Psoas muscle (tissue), 8 donors: ENCODE measurements around the gene P2RY13. TPM values are rescaled to one million over a fixed set of nuclear protein-coding genes. Genes with fewer than 3 reads are reported as not detected.
A peak's percentile ranks its signal among the peaks of the same experiment; 100 is the strongest.

Experiments used
- ATAC-seq, 4 donors: fragments of 200-7000 bp; cut with Tn5 transposase; one replicate each; pipeline ENCODE4 v1.9.1; 2020; ENCODE audit warnings: moderate library complexity in 3 of 4, mild to moderate bottlenecking in 2 of 4
- DNase-seq, 2 donors: peaks; one replicate each; pipeline ENCODE4 v3.0.0-alpha.2; 2020
- H3K27ac ChIP-seq: fragments of 200-600 bp; one replicate; pipeline ENCODE4 v1.8.0; 2022
- H3K27me3 ChIP-seq, 3 donors: fragments of 200-600 bp in 1 of 3; one replicate each; pipeline versions ENCODE4 v1.6.1 to v1.8.0; 2013 to 2022; ENCODE audit warnings: low read length in 2 of 3, mild to moderate bottlenecking in 2 of 3, moderate library complexity in 1 of 3; ENCODE audit not compliant: insufficient read depth in 3 of 3
- H3K36me3 ChIP-seq, 2 donors: fragments of 200-600 bp in 1 of 2; one replicate each; pipeline versions ENCODE4 v1.6.1 to v1.8.0; 2013 to 2022; ENCODE audit warnings: low read depth in 1 of 2, mild to moderate bottlenecking in 1 of 2, moderate library complexity in 1 of 2; ENCODE audit not compliant: insufficient read depth in 1 of 2
- H3K4me1 ChIP-seq: fragments of 200-600 bp; one replicate; pipeline ENCODE4 v1.8.0; 2022
- H3K4me3 ChIP-seq: fragments of 200-600 bp; one replicate; pipeline ENCODE4 v1.8.0; 2022; ENCODE audit warnings: mild to moderate bottlenecking
- H3K9me3 ChIP-seq: fragments of 200-600 bp; one replicate; pipeline ENCODE4 v1.8.0; 2022
- WGBS, 3 donors: extraction: QIAGEN DNeasy Blood & Tissue Kit; methylation state at CpG; one replicate each; pipeline versions ENCODE4 v1.1.6 to v1.1.7; 2013; 5-methylcytosine and 5-hydroxymethylcytosine counted together
- intact Hi-C, 2 donors: fragments of 100-400 bp; cut with DNase I; formaldehyde crosslinking; loops; one replicate each; pipeline versions ENCODE4 v1.11.0 to v1.14.2; 2022
- polyA plus RNA-seq, 3 donors: library from polyadenylated mRNA; stranded (reverse); fragments of 200-250 nt; gene quantifications; one replicate each; pipeline ENCODE4 v1.2.3, GENCODE V29; 2013
- total RNA-seq, 4 donors: library from RNA; stranded (reverse); fragmentation: NEBNext Ultra II Directional in 2 of 4; extraction: Animal tissue kit (Norgen Biotek cat#: 25700) in 2 of 4; gene quantifications; one replicate each; pipeline versions ENCODE4 v1.2.1 to v1.2.4, GENCODE V29; 2021 to 2023
- TF ChIP-seq, protein P1 (sequence below): fragments of 200-600 bp; IDR thresholded peaks from one replicate; pipeline ENCODE4 v1.8.0; 2022; ENCODE audit warnings: antibody characterized with exemption
- donor health status: healthy with polysubstance abuse.
- donor health status: DM: no; HTN: no; CAD: no; lungs with moderate emphysema.
- donor health status: Bipolar disorder and iron deficiency.
- donor health status: healthy.
- donor health status: DM: yes; HTN: yes; CAD: no.
- donor health status: DM: no; HTN: no; CAD: no.
- donor health status: DM: no; HTN: no; CAD: no.
- donor health status: DM: yes; HTN: yes; CAD: no.

P2RY13 gene
- total and polyA plus RNA-seq, 7 donors: 0.03 to 0.88 (median 0.28) TPM

DNA sequence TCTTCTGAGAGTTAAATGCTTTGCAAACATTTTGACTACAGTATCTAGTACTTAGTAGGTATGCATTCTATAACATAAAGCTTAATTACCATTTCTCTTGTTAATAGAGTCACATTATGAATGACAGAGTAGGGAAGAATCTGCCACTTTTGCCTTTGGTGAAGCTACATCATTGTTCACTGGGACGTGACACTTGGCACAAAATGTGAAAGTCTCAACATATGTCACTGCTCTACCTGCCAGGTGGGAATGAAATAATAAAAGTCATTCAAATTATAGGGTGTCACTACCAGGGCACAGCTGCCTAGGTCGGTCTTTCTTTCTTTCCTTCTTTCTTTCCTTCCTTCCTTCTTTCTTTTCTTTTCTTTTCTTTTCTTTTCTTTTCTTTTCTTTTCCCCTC is 30.3 kb downstream of the P2RY13 start:
- WGBS, 3 donors: 69 to 85% (median 77%) methylated on average over 2 of the region's 2 CpGs
- H3K9me3 ChIP-seq: no peaks in the 10 kb centered on the region

DNA sequence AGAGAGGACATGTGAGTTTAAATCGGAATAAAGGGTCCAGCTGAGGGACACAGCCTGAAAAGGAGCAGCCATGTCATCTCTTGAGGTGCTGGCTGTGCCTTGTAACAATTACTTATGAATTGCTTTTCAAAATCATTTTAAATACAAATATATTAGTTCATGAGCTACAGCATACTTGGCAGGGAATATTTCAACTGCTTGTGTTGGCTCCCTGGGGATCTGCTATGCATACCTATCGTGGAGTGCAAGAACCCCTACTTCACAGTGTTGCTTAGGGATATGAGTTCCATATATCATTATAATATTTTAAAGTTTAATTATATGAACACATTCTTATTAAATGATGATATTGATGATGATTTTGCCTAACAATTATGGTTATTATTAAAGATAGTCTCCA is 31.9 kb downstream of the P2RY13 start:
- TF ChIP-seq, protein P1, sequence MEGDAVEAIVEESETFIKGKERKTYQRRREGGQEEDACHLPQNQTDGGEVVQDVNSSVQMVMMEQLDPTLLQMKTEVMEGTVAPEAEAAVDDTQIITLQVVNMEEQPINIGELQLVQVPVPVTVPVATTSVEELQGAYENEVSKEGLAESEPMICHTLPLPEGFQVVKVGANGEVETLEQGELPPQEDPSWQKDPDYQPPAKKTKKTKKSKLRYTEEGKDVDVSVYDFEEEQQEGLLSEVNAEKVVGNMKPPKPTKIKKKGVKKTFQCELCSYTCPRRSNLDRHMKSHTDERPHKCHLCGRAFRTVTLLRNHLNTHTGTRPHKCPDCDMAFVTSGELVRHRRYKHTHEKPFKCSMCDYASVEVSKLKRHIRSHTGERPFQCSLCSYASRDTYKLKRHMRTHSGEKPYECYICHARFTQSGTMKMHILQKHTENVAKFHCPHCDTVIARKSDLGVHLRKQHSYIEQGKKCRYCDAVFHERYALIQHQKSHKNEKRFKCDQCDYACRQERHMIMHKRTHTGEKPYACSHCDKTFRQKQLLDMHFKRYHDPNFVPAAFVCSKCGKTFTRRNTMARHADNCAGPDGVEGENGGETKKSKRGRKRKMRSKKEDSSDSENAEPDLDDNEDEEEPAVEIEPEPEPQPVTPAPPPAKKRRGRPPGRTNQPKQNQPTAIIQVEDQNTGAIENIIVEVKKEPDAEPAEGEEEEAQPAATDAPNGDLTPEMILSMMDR: no peak
- ATAC-seq: no peak

More for the DNA sequence above, 30.3 kb downstream of the P2RY13 start:
- ATAC-seq (no peak), DNase-seq (no peak)
- Histone ChIP-seq H3K27ac (no peak overlapping the region), H3K4me1 (no peaks in the 10 kb centered on the region), H3K4me3 (no peak overlapping the region), H3K27me3 (peaks cover 0 to 6% (median 0%) of the 10 kb centered on the region in 3 donors), H3K36me3 (no peaks in the 10 kb centered on the region)
- intact Hi-C loops: no loop called here
- TF ChIP-seq, protein P1: no peak

DNA sequence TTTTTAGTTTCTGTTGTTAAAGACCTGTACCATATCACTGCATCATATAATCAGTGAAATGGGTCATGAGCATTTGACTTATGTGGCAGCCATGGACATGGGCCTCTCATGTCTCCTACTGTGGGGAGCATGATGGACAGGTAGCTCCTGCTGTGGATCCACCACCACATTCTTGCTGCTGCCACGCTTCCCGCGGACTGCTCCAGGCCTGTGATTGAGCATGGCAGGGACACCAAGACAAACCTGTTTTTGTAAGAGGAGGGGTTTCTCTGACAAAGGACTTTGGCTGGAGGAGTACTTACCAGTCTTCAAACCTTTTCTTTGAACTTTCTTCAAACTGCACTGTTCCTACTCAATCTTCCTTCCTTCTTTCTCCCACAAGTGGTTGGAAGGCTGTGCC is 33.1 kb downstream of the P2RY13 start:
- 79 to 86% (median 80%) methylated on average over 3 of the region's 3 CpGs for WGBS, 3 donors
- no peak overlapping the region for H3K4me3 ChIP-seq
- H3K27ac ChIP-seq: no peak overlapping the region
- intact Hi-C loops: no loop called here
- DNase-seq (no peak), ATAC-seq (no peak)
- no peaks in the 10 kb centered on the region for H3K36me3 ChIP-seq
- no peaks in the 10 kb centered on the region for H3K9me3 ChIP-seq
- H3K27me3 ChIP-seq: no peaks in the 10 kb centered on the region
- no peaks in the 10 kb centered on the region for H3K4me1 ChIP-seq
- TF ChIP-seq, protein P1: no peak

More for the DNA sequence above, 31.9 kb downstream of the P2RY13 start:
- Histone ChIP-seq H3K27ac (no peak overlapping the region), H3K27me3 (no peaks in the 10 kb centered on the region), H3K9me3 (no peaks in the 10 kb centered on the region), H3K36me3 (no peaks in the 10 kb centered on the region), H3K4me1 (no peaks in the 10 kb centered on the region), H3K4me3 (no peak overlapping the region)
- intact Hi-C loops: no loop called here
- DNase-seq: no peak
- 27 to 52% (median 49%) methylated on average over 2 of the region's 2 CpGs for WGBS, 3 donors

DNA sequence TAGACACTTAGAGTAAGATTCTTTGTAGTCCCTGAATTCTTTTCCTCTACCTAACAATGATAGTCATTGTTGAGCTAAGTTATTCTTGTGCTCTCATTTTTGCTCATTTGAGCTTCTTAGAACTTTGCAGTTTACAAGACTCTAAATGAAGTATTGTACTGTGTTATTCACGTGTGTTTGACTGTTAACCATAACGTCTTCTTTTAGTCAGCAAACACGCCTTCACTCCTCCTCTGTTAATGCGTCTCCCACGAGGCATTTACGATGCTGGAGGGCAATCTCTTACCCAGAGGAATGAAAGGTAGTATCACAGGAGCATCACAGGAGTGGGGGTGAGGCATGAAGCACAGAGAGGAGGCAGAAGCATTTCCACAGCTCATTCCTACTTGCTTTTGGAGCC is 36.2 kb downstream of the P2RY13 start:
- 56 to 61% (median 60%) methylated on average over 6 of the region's 6 CpGs for WGBS, 3 donors
- no peak overlapping the region for H3K27ac ChIP-seq

DNA sequence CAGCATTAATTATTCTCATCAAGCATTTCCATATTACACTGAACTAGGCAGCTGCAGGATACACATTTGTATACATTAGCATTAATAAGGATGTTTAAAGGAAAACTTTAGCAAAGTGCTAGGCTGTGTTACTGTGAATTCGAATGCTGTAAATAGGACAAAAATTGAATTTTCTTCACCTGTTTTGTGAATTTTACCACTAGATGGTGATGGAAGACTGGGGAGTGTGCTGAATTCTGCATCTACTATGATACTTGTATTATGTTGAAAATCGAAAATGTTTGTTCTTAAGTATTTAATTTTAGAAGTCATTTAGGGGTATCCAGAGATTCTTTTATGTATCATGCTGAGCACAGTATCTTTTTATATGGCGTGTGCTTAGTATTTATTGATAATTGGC is 38.7 kb downstream of the P2RY13 start:
- ATAC-seq (no peak), DNase-seq (no peak)
- no peak overlapping the region for H3K27ac ChIP-seq
- H3K9me3 ChIP-seq: no peaks in the 10 kb centered on the region
- TF ChIP-seq, protein P1: peak; percentile 22
- H3K36me3 ChIP-seq: no peaks in the 10 kb centered on the region
- no peaks in the 10 kb centered on the region for H3K27me3 ChIP-seq
- no peaks in the 10 kb centered on the region for H3K4me1 ChIP-seq
- intact Hi-C loops: no loop called here
- 70 to 78% (median 73%) methylated on average over 3 of the region's 3 CpGs for WGBS, 3 donors
- H3K4me3 ChIP-seq: no peak overlapping the region

More for the DNA sequence above, 36.2 kb downstream of the P2RY13 start:
- Histone ChIP-seq H3K27me3 (no peaks in the 10 kb centered on the region), H3K9me3 (no peaks in the 10 kb centered on the region), H3K36me3 (no peaks in the 10 kb centered on the region), H3K4me3 (no peak overlapping the region), H3K4me1 (no peaks in the 10 kb centered on the region)
- no peak for ATAC-seq
- no peak for DNase-seq
- TF ChIP-seq, protein P1: no peak
- intact Hi-C loops: no loop called here
